ENCODE measurements around the gene TTC9B.

TTC9B gene

GRCh38 chr19:40264314-40265054 lies 46.3 kb upstream of the TTC9B start:
- H3K79me2 ChIP-seq (ENCODE audit: insufficient read depth, low read length), result peaks cover 30% of the 10 kb centered on the region

GRCh38 chr19:40263440-40264313 lies 45.5 kb upstream of the TTC9B start:
- Histone ChIP-seq H3K79me2 (ENCODE audit: insufficient read depth, low read length) (peaks cover 35% of the 10 kb centered on the region), H4K20me1 (ENCODE audit: insufficient read depth, low read length) (no peaks in the 10 kb centered on the region)
- TF ChIP-seq EZH2 (IDR thresholded peaks at IDR 0.05; ENCODE audit: borderline replicate concordance, low read length) (no peak), CTCF (IDR thresholded peaks at IDR 0.05; ENCODE audit: low read length) (no peak)

More at GRCh38 chr19:40264314-40265054, 46.3 kb upstream of the TTC9B start:
- Histone ChIP-seq H3K4me1 (ENCODE audit: insufficient read depth, low read length, severe bottlenecking) (peaks cover 8% of the 10 kb centered on the region), H3K9ac (ENCODE audit: low read length) (no peak overlapping the region), H3K9me3 (ENCODE audit: low read length) (peaks cover 3% of the 10 kb centered on the region; the same call in 1 of the 2 replicates), H3K27ac (ENCODE audit: low read depth, low read length, poor library complexity, severe bottlenecking) (no peak overlapping the region), H3K27me3 (ENCODE audit: insufficient read depth, low read length) (no peaks in the 10 kb centered on the region), H3K36me3 (ENCODE audit: insufficient read depth, low read length) (peaks cover 55% of the 10 kb centered on the region), H4K20me1 (ENCODE audit: insufficient read depth, low read length) (no peaks in the 10 kb centered on the region), H2AFZ (ENCODE audit: low read length) (no peak overlapping the region), H3K9me2 (ENCODE audit: low read depth, low read length) (no peaks in the 10 kb centered on the region), H3F3A (ENCODE audit: insufficient read depth, low read length) (no peaks in the 10 kb centered on the region), H3K4me2 (ENCODE audit: low read length) (no peak overlapping the region), H3K4me3 (ENCODE audit: low read depth, low read length, poor library complexity, severe bottlenecking) (no peak overlapping the region)
- TF ChIP-seq CTCF (IDR thresholded peaks at IDR 0.05; ENCODE audit: low read length) (no peak), EZH2 (IDR thresholded peaks at IDR 0.05; ENCODE audit: borderline replicate concordance, low read length) (no peak)

GRCh38 chr19:40262422-40262821 lies 44.2 kb upstream of the TTC9B start:
- TF ChIP-seq CTCF (IDR thresholded peaks at IDR 0.05; ENCODE audit: low read length), result no peak
- TF ChIP-seq EZH2 (IDR thresholded peaks at IDR 0.05; ENCODE audit: borderline replicate concordance, low read length), result no peak
- Histone ChIP-seq H3K9ac (ENCODE audit: low read length) (no peak overlapping the region), H3K4me1 (ENCODE audit: insufficient read depth, low read length, severe bottlenecking) (no peaks in the 10 kb centered on the region), H3K36me3 (ENCODE audit: insufficient read depth, low read length) (peaks cover 56% of the 10 kb centered on the region), H2AFZ (ENCODE audit: low read length) (no peak overlapping the region), H3K9me3 (ENCODE audit: low read length) (peaks cover 3% of the 10 kb centered on the region; the same call in 1 of the 2 replicates), H3K27ac (ENCODE audit: low read depth, low read length, poor library complexity, severe bottlenecking) (no peak overlapping the region), H3K27me3 (ENCODE audit: insufficient read depth, low read length) (no peaks in the 10 kb centered on the region), H3K79me2 (ENCODE audit: insufficient read depth, low read length) (peaks cover 29% of the 10 kb centered on the region), H3F3A (ENCODE audit: insufficient read depth, low read length) (no peaks in the 10 kb centered on the region), H4K20me1 (ENCODE audit: insufficient read depth, low read length) (no peaks in the 10 kb centered on the region), H3K4me2 (ENCODE audit: low read length) (no peak overlapping the region), H3K9me2 (ENCODE audit: low read depth, low read length) (no peaks in the 10 kb centered on the region), H3K4me3 (ENCODE audit: low read depth, low read length, poor library complexity, severe bottlenecking) (no peak overlapping the region)

More at GRCh38 chr19:40263440-40264313, 45.5 kb upstream of the TTC9B start:
- H3K4me1 ChIP-seq (ENCODE audit: insufficient read depth, low read length, severe bottlenecking), result peaks cover 8% of the 10 kb centered on the region
- H3K4me3 ChIP-seq (ENCODE audit: low read depth, low read length, poor library complexity, severe bottlenecking), result no peak overlapping the region
- no peaks in the 10 kb centered on the region for H3F3A ChIP-seq (ENCODE audit: insufficient read depth, low read length)
- H3K4me2 ChIP-seq (ENCODE audit: low read length), result no peak overlapping the region
- peaks cover 55% of the 10 kb centered on the region for H3K36me3 ChIP-seq (ENCODE audit: insufficient read depth, low read length)
- H2AFZ ChIP-seq (ENCODE audit: low read length), result no peak overlapping the region
- no peak overlapping the region for H3K9ac ChIP-seq (ENCODE audit: low read length)
- H3K27me3 ChIP-seq (ENCODE audit: insufficient read depth, low read length), result no peaks in the 10 kb centered on the region
- H3K27ac ChIP-seq (ENCODE audit: low read depth, low read length, poor library complexity, severe bottlenecking), result no peak overlapping the region
- H3K9me2 ChIP-seq (ENCODE audit: low read depth, low read length), result no peaks in the 10 kb centered on the region
- peaks cover 3% of the 10 kb centered on the region; the same call in 1 of the 2 replicates for H3K9me3 ChIP-seq (ENCODE audit: low read length)

All from OCI-LY1 (cell line).